HepG2 (cell line): ENCODE measurements around the gene GRM2. TPM values are rescaled to one million over a fixed set of nuclear protein-coding genes. Genes with fewer than 3 reads are reported as not detected.

ENCODE experiments used
- ADNP ChIP-seq: sonication (generic); formaldehyde crosslinking; IDR thresholded peaks from 2 replicates; pipeline ENCODE4 v1.4.0; 2020; ENCODE audit warnings: missing genetic modification reagents
- GRHL1 ChIP-seq: sonication (generic); formaldehyde crosslinking; conservative IDR thresholded peaks from 2 replicates; pipeline ENCODE4 v1.8.0; 2022; ENCODE audit warnings: missing genetic modification reagents
- HOXA3 ChIP-seq: sonication (generic); formaldehyde crosslinking; IDR thresholded peaks from 2 replicates; pipeline ENCODE4 v1.5.0; 2020; ENCODE audit warnings: missing genetic modification reagents
- JARID2 ChIP-seq: sonication (generic); formaldehyde crosslinking; IDR thresholded peaks from 2 replicates; pipeline ENCODE4 v1.8.1; 2023; ENCODE audit warnings: missing genetic modification reagents, inconsistent platforms; ENCODE audit not compliant: insufficient replicate concordance
- KLF11 ChIP-seq: IDR thresholded peaks from 2 replicates; pipeline ENCODE4 v1.6.1; 2016; ENCODE audit warnings: missing compliant biosample characterization
- KLF12 ChIP-seq: sonication (generic); formaldehyde crosslinking; IDR thresholded peaks from 2 replicates; pipeline ENCODE4 v1.4.0; 2020; ENCODE audit warnings: missing genetic modification reagents, borderline replicate concordance
- MATR3 ChIP-seq: sonication (generic); formaldehyde crosslinking; IDR thresholded peaks from 2 replicates; pipeline ENCODE4 v1.4.0; 2020; ENCODE audit warnings: missing genetic modification reagents
- MTF1 ChIP-seq: sonication (generic); formaldehyde crosslinking; IDR thresholded peaks from 2 replicates; pipeline ENCODE4 v1.5.0; 2020; ENCODE audit warnings: missing genetic modification reagents
- NFKB2 ChIP-seq: sonication (generic); formaldehyde crosslinking; IDR thresholded peaks from 2 replicates; pipeline ENCODE4 v1.4.0; 2020; ENCODE audit warnings: missing genetic modification reagents, borderline replicate concordance
- NR3C1 ChIP-seq: sonication (generic); formaldehyde crosslinking; IDR thresholded peaks from 2 replicates; pipeline ENCODE4 v1.4.0; 2020; ENCODE audit warnings: missing genetic modification reagents
- POLR2AphosphoS5 ChIP-seq: IDR thresholded peaks from 2 replicates; pipeline ENCODE4 v1.6.1; 2012; ENCODE audit warnings: low read depth, low read length
- SP1 ChIP-seq, 2 experiments: fragments of 450-650 bp in 1 of 2; sonication (generic) in 1 of 2; formaldehyde crosslinking in 1 of 2; IDR thresholded peaks; 2 replicates each; pipeline versions ENCODE4 v1.4.0 to v1.6.1; 2016 to 2020; ENCODE audit warnings: missing genetic modification reagents in 1 of 2
- TAF1 ChIP-seq: sonication (generic); formaldehyde crosslinking; IDR thresholded peaks from 2 replicates; pipeline ENCODE4 v1.4.0; 2020; ENCODE audit warnings: missing genetic modification reagents
- TCF7 ChIP-seq: sonication (generic); IDR thresholded peaks from 2 replicates; pipeline ENCODE4 v1.6.1; 2016; ENCODE audit warnings: antibody characterized with exemption, low read depth
- TEAD3 ChIP-seq: optimal IDR thresholded peaks from 2 replicates; pipeline ENCODE3; 2016; ENCODE audit warnings: borderline replicate concordance
- TEF ChIP-seq: sonication (generic); formaldehyde crosslinking; IDR thresholded peaks from 2 replicates; pipeline ENCODE4 v1.5.0; 2020; ENCODE audit warnings: missing genetic modification reagents
- YEATS4 ChIP-seq: sonication (generic); formaldehyde crosslinking; IDR thresholded peaks from 2 replicates; pipeline ENCODE4 v1.4.0; 2020; ENCODE audit warnings: missing genetic modification reagents, borderline replicate concordance
- ZBTB42 ChIP-seq: sonication (generic); formaldehyde crosslinking; IDR thresholded peaks from 2 replicates; pipeline ENCODE4 v1.5.0; 2020; ENCODE audit warnings: mild to moderate bottlenecking, missing genetic modification reagents
- ZFY ChIP-seq: sonication (generic); formaldehyde crosslinking; IDR thresholded peaks from 2 replicates; pipeline ENCODE4 v1.4.0; 2020; ENCODE audit warnings: missing genetic modification reagents
- ZMAT5 ChIP-seq: sonication (generic); formaldehyde crosslinking; IDR thresholded peaks from 2 replicates; pipeline ENCODE4 v1.5.0; 2020; ENCODE audit warnings: mild to moderate bottlenecking, low read depth, missing genetic modification reagents, borderline replicate concordance
- ZNF350 ChIP-seq: sonication (generic); formaldehyde crosslinking; IDR thresholded peaks from 2 replicates; pipeline ENCODE4 v1.4.0; 2020; ENCODE audit warnings: mild to moderate bottlenecking, low read depth, missing genetic modification reagents, borderline replicate concordance
- ZNF501 ChIP-seq: sonication (generic); formaldehyde crosslinking; IDR thresholded peaks from 2 replicates; pipeline ENCODE4 v1.5.1; 2020; ENCODE audit warnings: mild to moderate bottlenecking, moderate library complexity, missing genetic modification reagents
- ZNF552 ChIP-seq: sonication (generic); formaldehyde crosslinking; IDR thresholded peaks from 2 replicates; pipeline ENCODE4 v1.9.0; 2022; ENCODE audit warnings: missing genetic modification reagents, mild to moderate bottlenecking, borderline replicate concordance
- ZNF580 ChIP-seq: IDR thresholded peaks from 2 replicates; pipeline ENCODE4 v1.6.1; 2016; ENCODE audit warnings: low read depth, borderline replicate concordance
- ZNF629 ChIP-seq: sonication (generic); formaldehyde crosslinking; conservative IDR thresholded peaks from 2 replicates; pipeline ENCODE4 v1.5.0; 2020; ENCODE audit warnings: missing genetic modification reagents
- ZNF749 ChIP-seq: sonication (generic); formaldehyde crosslinking; IDR thresholded peaks from 2 replicates; pipeline ENCODE4 v1.8.0; 2022; ENCODE audit warnings: mild to moderate bottlenecking, missing genetic modification reagents, moderate library complexity, borderline replicate concordance
- ZNF761 ChIP-seq: sonication (generic); formaldehyde crosslinking; conservative IDR thresholded peaks from 2 replicates; pipeline ENCODE4 v1.4.0; 2020; ENCODE audit warnings: mild to moderate bottlenecking, missing genetic modification reagents
- polyA plus RNA-seq, 8 experiments: library from polyadenylated mRNA; depleted of rRNA in 3 of 8; stranded (reverse) in 7 of 8; unstranded in 1 of 8; fragments of >200 nt; fragmentation: Illumina TruSeq in 4 of 8; extraction: Trizol in 4 of 8; gene quantifications; 2 replicates each; pipeline versions ENCODE4 v1.2.1 to v1.2.3, GENCODE V29; 2011 to 2016; ENCODE audit warnings: low read depth in 4 of 8, missing spikeins in 1 of 8, mixed read lengths in 1 of 8; ENCODE audit not compliant: insufficient read depth in 1 of 8
- total RNA-seq, 5 experiments: library from RNA; depleted of rRNA; stranded (reverse); fragments of >200 nt; fragmentation: Illumina TruSeq; extraction: Trizol; gene quantifications; 2 replicates each; pipeline ENCODE4 v1.2.3, GENCODE V29; 2016; ENCODE audit warnings: low read depth in 1 of 5

Gene GRM2
- total and polyA plus RNA-seq, 2 of the 13 experiments (the other 11 are each of a cell fraction or from before 2014, with no cell fraction given) = 0.04 to 0.07 TPM

- TF ChIP-seq ZNF580 (CRISPR knock-in tag) (no peak), TCF7 (no peak), GRHL1 (CRISPR knock-in tag) (no peak), ADNP (CRISPR knock-in tag) (no peak), NFKB2 (CRISPR knock-in tag) (0 out of 2 replicates have a peak, but pooled peaks have one; percentile 8), KLF12 (no peak), ZNF501 (CRISPR knock-in tag) (peak; percentile 76), YEATS4 (CRISPR knock-in tag) (peak; percentile 35; the same call in 1 of the 2 replicates), ZNF350 (peak; percentile 86; the same call in 1 of the 2 replicates), ZMAT5 (CRISPR knock-in tag) (no peak), ZNF761 (CRISPR knock-in tag) (peak; percentile 91), ZBTB42 (0 out of 2 replicates have a peak, but pooled peaks have one; percentile 43), TEAD3 (no peak), ZNF629 (no peak), POLR2AphosphoS5 (peak; percentile 70), MTF1 (CRISPR knock-in tag) (no peak), JARID2 (peak; percentile 7), HOXA3 (CRISPR knock-in tag) (peak; percentile 52), TAF1 (peak; percentile 50; the same call in 1 of the 2 replicates), MATR3 (no peak), ZFY (CRISPR knock-in tag) (peak; percentile 66; the same call in 1 of the 2 replicates), TEF (CRISPR knock-in tag) (no peak), KLF11 (CRISPR knock-in tag) (no peak), ZNF749 (no peak), SP1 (IDR thresholded peaks at IDR 0.05) (no peak), SP1 (CRISPR knock-in tag; IDR thresholded peaks at IDR 0.05) (no peak), NR3C1 (CRISPR knock-in tag) (no peak), ZNF552 (no peak)
Measured at GRCh38 chr3:51671734-51672475, 35.0 kb upstream of the GRM2 start (continued).
